ENCODE data around the gene RALGAPA2.

DNA sequence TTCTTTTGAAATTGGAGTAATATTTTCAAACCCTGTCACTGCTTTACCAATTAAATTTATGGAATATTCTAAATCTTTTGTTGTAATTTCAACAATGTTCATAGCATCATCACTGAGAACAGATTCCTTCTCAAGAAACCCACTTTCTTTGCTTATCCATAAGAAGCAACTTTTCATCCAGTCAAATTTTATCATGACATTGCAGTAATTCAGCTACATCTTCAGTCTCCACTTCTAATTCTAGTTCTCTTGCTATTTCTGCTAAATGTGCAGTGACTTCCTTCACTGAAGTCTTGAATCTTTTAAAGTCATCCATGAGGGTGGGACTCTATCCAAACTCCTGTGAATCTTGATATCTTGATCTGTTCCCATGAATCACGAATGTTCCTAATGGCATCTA is 212.1 kb downstream of the RALGAPA2 start:
- TF ChIP-seq, protein P1, sequence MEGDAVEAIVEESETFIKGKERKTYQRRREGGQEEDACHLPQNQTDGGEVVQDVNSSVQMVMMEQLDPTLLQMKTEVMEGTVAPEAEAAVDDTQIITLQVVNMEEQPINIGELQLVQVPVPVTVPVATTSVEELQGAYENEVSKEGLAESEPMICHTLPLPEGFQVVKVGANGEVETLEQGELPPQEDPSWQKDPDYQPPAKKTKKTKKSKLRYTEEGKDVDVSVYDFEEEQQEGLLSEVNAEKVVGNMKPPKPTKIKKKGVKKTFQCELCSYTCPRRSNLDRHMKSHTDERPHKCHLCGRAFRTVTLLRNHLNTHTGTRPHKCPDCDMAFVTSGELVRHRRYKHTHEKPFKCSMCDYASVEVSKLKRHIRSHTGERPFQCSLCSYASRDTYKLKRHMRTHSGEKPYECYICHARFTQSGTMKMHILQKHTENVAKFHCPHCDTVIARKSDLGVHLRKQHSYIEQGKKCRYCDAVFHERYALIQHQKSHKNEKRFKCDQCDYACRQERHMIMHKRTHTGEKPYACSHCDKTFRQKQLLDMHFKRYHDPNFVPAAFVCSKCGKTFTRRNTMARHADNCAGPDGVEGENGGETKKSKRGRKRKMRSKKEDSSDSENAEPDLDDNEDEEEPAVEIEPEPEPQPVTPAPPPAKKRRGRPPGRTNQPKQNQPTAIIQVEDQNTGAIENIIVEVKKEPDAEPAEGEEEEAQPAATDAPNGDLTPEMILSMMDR (IDR thresholded peaks at IDR 0.05; ENCODE audit: poor library complexity, severe bottlenecking) = no peak
- no peak for TF ChIP-seq POLR2AphosphoS5 (IDR thresholded peaks at IDR 0.05)

Data from neural cell (in vitro differentiated cells).